Measurements from ENCODE around the gene TNFRSF6B. TPM values are rescaled to one million over a fixed set of nuclear protein-coding genes. Genes with fewer than 3 reads are reported as not detected.
A peak's percentile ranks its signal among the peaks of the same experiment; 100 is the strongest.

Gene TNFRSF6B
- total RNA-seq, 1 donor from 2014 or later, result 119 TPM

GRCh38 chr20:63653041-63653973 lies 43.1 kb upstream of the TNFRSF6B start, which contains the start of gene STMN3:
TSS of gene STMN3 (minus strand) at chr20:63653424. CDS start at chr20:63653345, 79 bp downstream.
- Histone ChIP-seq H3K4me1 (peaks cover 11 to 22% of the 10 kb centered on the region in 2 donors), H3K36me3 (no peaks in the 10 kb centered on the region), H3K27me3 (no peaks in the 10 kb centered on the region), H3K27ac (peak within 1 kb of the TSS; percentile 61 to 65), H3K9me3 (no peaks in the 10 kb centered on the region), H3K4me3 (peak within 1 kb of the TSS; percentile 70 to 81)
- no peak for TF ChIP-seq CTCF (IDR thresholded peaks at IDR 0.05)
- DNase-seq (ENCODE audit: low spot score in 2 of 2), result peak; percentile 43 to 93
- intact Hi-C loops (cut with DNase I), result no loop called here

- TF ChIP-seq CTCF (IDR thresholded peaks at IDR 0.05), result no peak
- Histone ChIP-seq H3K4me3 (peak overlapping the region; percentile 70 to 81), H3K4me1 (peaks cover 11 to 24% of the 10 kb centered on the region in 2 donors), H3K27ac (peak overlapping the region; percentile 61 to 65), H3K36me3 (no peaks in the 10 kb centered on the region), H3K9me3 (no peaks in the 10 kb centered on the region), H3K27me3 (no peaks in the 10 kb centered on the region)
- no peak for DNase-seq (ENCODE audit: low spot score in 2 of 2)
- intact Hi-C loops (cut with DNase I), result no loop called here
These were observed 42.3 kb upstream of the TNFRSF6B start for GRCh38 chr20:63653974-63654668.

GRCh38 chr20:63655249-63655648 lies 41.2 kb upstream of the TNFRSF6B start:
- no peak for TF ChIP-seq CTCF (IDR thresholded peaks at IDR 0.05)
- no peaks in the 10 kb centered on the region for H3K9me3 ChIP-seq
- intact Hi-C loops (cut with DNase I), result loop anchor here (5.0 kb wide), 1 partner anchor 82 kb away; the partner anchor contains the start of genes LIME1 and SLC2A4RG
- H3K27me3 ChIP-seq, result no peaks in the 10 kb centered on the region
- H3K4me3 ChIP-seq, result no peak overlapping the region
- H3K27ac ChIP-seq, result no peak overlapping the region
- H3K36me3 ChIP-seq, result no peaks in the 10 kb centered on the region
- DNase-seq (ENCODE audit: low spot score in 2 of 2), result no peak
- H3K4me1 ChIP-seq, result peaks cover 15 to 28% of the 10 kb centered on the region in 2 donors

GRCh38 chr20:63656451-63656850 lies 40.0 kb upstream of the TNFRSF6B start:
- H3K9me3 ChIP-seq, result no peaks in the 10 kb centered on the region
- H3K36me3 ChIP-seq, result peaks cover 0 to 9% of the 10 kb centered on the region in 2 donors
- DNase-seq (ENCODE audit: low spot score in 2 of 2), result no peak
- TF ChIP-seq CTCF (IDR thresholded peaks at IDR 0.05), result no peak
- intact Hi-C loops (cut with DNase I), result loop anchor here (5.0 kb wide), 1 partner anchor 81 kb away; the partner anchor contains the start of genes LIME1 and SLC2A4RG
- H3K4me1 ChIP-seq, result peaks cover 15 to 28% of the 10 kb centered on the region in 2 donors
- no peak overlapping the region for H3K4me3 ChIP-seq
- H3K27me3 ChIP-seq, result no peaks in the 10 kb centered on the region
- no peak overlapping the region for H3K27ac ChIP-seq

GRCh38 chr20:63657260-63657936 lies 39.1 kb upstream of the TNFRSF6B start:
- DNase-seq (ENCODE audit: low spot score in 2 of 2), result no peak
- Histone ChIP-seq H3K36me3 (peaks cover 7 to 17% of the 10 kb centered on the region in 2 donors), H3K27me3 (no peaks in the 10 kb centered on the region), H3K27ac (peak overlapping the region; percentile 78 to 88), H3K4me3 (peak overlapping the region; percentile 67 to 83), H3K4me1 (peaks cover 14 to 20% of the 10 kb centered on the region in 2 donors), H3K9me3 (no peaks in the 10 kb centered on the region)
- intact Hi-C loops (cut with DNase I), result loop anchor here (5.0 kb wide), 1 partner anchor 80 kb away; the partner anchor contains the start of genes LIME1 and SLC2A4RG
- TF ChIP-seq CTCF (IDR thresholded peaks at IDR 0.05), result no peak
